GM12891 (cell line): ENCODE data around the gene CENPS.
"Not testable (repeated sequence)": the region's sequence is repeated elsewhere in the genome, so short reads cannot be mapped to it uniquely, and the experiment has no call there.

Source experiments
- DNase-seq: peaks from one replicate; pipeline ENCODE4 v3.0.0; 2011; ENCODE audit warnings: low spot score; ENCODE audit not compliant: insufficient read length
- FAIRE-seq: peaks from 2 replicates; lab custom pipeline; 2011; peaks lifted over from hg19 to GRCh38; lab: Jason Lieb, UNC
- PAX5 ChIP-seq: IDR thresholded peaks from 2 replicates; pipeline ENCODE4 v1.6.1; 2011; ENCODE audit warnings: low read length, moderate library complexity, mild to moderate bottlenecking; ENCODE audit not compliant: insufficient read depth, severe bottlenecking
- POLR2A ChIP-seq: IDR thresholded peaks from 2 replicates; pipeline ENCODE4 v1.6.1; 2011; ENCODE audit warnings: low read depth, low read length, control low read depth
- POLR2AphosphoS5 ChIP-seq: IDR thresholded peaks from 2 replicates; pipeline ENCODE4 v1.6.1; 2011; ENCODE audit warnings: low read depth, low read length, control low read depth
- POU2F2 ChIP-seq: IDR thresholded peaks from 2 replicates; pipeline ENCODE4 v1.6.1; 2011; ENCODE audit warnings: low read depth, mild to moderate bottlenecking, control low read depth, low read length, moderate library complexity
- SPI1 ChIP-seq: IDR thresholded peaks from 2 replicates; pipeline ENCODE4 v1.6.1; 2011; ENCODE audit warnings: low read depth, low read length, control low read depth
- TAF1 ChIP-seq: IDR thresholded peaks from 2 replicates; pipeline ENCODE4 v1.6.1; 2011; ENCODE audit warnings: low read depth, low read length, control low read depth

CENPS gene

DNA sequence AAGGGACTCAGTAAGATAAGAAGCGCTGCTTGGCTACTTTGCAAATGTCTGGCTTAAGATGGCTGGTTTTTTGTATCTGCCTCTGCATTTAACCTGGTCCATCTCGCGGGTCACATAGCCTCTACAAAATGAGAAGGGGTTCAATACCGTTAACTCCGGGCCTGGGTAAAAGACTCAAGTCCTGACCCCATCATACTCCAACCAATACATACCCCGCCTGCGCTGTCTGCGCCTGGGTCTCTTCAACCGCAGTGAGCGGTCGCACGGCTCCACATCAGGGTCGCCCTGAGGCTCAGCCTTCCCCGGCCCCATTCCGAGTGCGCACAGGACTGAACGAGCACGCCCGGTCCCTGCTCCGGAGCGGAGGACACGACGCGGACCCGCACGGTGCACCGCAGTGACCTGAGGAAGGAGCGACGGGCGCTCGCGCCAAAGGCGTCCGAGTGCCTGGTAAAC, 31.9 kb upstream of the CENPS start:
- no peak; the same call in 1 of the 2 replicates for TF ChIP-seq POLR2A
- DNase-seq: no peak
- no peak for FAIRE-seq

DNA sequence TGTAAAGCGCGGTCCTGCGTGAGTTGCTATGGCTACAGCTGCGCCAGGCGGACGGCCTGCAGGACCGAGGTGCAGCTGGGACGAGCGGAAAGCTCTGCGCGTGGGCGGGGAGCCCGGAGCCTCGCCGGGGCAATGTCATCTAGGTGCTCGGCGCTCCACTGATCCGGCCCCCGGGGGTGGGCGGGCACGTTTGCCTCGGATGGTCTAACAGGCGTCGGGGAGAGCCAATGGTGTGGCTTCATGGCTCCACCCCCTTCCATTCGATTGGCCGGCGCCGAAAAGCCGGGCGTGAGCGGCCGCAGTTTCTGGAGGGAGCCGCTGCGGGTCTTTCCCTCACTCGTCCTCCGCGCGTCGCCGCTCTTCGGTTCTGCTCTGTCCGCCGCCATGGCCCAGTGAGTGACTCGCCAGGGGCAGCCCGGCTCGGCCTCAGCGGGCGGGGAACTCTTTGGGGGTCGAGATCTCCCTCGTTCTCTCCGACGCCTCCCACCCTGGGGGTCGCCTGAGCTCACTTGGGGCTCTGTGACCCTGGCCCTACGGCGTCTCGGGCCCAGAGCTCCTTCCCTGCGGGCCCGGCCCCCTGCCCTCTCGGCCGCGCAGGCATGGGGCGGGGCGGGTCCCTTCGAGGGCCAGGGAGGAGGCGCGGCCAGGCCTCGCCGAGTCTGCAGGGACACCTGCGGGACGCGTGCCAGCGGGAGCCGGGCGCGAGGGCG, 31.3 kb upstream of the CENPS start, which contains the start of gene PGD:
Gene PGD (plus strand): TSS at position 331 of the 710 bp plus-strand sequence. CDS start 54 bp downstream, at position 385.
- DNase-seq (peak; percentile 99), FAIRE-seq (peak; percentile 95)
- peak; percentile 50 for TF ChIP-seq POU2F2
- no peak for TF ChIP-seq PAX5
- TF ChIP-seq POLR2AphosphoS5: peak; percentile 76
- no peak for TF ChIP-seq SPI1
- TF ChIP-seq POLR2A: peak; percentile 65
- TF ChIP-seq TAF1: peak; percentile 83; the same call in 1 of the 2 replicates

DNA sequence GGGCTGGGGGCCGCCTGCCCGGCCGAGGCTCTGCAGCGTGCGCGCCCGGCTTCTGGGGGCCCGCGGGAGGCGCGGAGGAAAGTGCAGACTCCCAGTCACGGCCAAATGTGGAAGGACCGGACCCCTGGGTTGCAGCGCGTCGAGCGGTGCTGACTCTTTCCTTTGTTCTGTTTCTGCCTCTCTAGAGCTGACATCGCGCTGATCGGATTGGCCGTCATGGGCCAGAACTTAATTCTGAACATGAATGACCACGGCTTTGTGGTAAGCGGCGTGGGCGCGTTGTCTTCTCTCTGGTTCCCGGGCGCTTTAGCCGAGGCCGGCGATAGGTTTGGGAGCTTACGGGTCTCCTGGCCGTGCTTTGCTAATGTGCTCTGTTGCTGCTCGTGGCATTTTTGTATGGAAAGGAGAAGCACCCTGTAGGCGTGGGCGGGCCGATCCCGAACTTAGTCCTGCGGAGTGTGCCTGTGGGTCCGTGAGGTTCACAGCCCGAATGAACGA, 30.7 kb upstream of the CENPS start:
- peak; percentile 26 for FAIRE-seq
- DNase-seq: no peak
- TF ChIP-seq POLR2AphosphoS5 (no peak), TAF1 (no peak), POLR2A (no peak), SPI1 (no peak), POU2F2 (no peak), PAX5 (no peak)

DNA sequence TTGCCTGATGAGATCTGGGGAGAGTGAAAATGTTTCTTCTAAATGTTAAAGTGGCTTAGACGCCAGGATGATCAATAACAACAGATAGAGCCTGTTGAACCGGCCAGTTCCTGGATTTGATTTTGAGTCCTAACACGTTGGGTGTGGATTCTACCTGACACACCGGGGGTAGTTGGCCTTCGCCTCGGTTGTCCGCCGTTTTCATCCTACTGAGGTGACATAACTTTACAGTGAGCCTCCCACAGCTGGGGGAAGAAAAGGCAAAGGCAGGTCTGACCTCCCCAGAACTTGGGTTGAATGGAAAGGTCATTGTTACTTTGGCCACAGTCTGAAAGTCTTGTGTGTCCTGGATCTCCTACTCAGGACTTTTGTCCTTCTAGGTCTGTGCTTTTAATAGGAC, 30.2 kb upstream of the CENPS start:
- no peak for TF ChIP-seq POLR2AphosphoS5
- TF ChIP-seq POLR2A: no peak
- no peak for TF ChIP-seq POU2F2
- no peak for TF ChIP-seq SPI1
- no peak for TF ChIP-seq TAF1
- TF ChIP-seq PAX5: no peak
- DNase-seq (no peak), FAIRE-seq (peak; percentile 23)

DNA sequence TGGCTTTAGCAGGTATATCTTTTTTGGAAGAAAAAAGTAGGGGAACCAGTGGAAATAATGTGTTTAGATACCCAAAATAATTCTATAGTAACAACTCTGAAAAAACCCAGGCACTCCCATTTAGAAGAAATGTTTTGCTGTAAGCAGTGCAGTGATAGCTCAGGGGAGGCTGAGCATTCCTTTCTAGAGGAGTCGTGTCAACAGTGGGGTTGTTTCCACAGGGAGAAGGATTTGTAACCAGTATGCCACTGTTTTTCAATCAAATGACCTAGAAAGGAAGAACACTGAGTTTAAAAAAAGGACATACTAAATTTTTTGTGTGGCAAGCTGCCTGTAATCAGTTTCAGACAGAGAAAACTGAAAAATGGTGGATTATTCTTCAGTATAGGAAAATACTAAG, 29.0 kb upstream of the CENPS start:
- no peak for DNase-seq
- no peak for FAIRE-seq
- TF ChIP-seq PAX5 (no peak), POLR2A (no peak), POU2F2 (no peak), SPI1 (no peak), TAF1 (no peak), POLR2AphosphoS5 (no peak)

DNA sequence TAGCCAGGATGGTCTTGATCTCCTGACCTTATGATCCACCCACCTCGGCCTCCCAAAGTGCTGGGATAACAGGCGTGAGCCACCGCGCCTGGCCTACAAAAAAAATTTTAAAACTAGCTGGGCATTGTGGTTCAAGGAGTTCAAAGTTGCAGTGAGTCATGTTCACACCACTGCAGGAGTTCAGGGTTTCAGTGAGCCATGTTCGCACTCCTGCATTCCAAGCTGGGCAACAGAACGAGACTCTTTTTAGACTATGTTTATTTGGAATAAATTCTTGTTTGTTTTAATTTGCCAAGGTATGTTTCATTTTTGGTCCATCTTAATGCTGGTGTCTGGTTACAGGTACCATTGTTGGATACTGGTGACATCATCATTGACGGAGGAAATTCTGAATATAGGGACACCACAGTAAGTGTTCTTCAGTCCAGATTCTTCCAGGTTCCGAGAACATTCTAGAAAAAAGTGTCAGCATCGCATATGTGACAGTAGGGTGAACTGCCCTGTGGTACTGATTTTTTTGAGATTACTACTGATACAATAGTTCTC, 27.4 kb upstream of the CENPS start:
- FAIRE-seq: no peak
- DNase-seq: no peak
- TF ChIP-seq TAF1: no peak
- no peak for TF ChIP-seq SPI1
- TF ChIP-seq POLR2A: no peak
- TF ChIP-seq POU2F2: no peak
- TF ChIP-seq POLR2AphosphoS5: no peak
- no peak for TF ChIP-seq PAX5

DNA sequence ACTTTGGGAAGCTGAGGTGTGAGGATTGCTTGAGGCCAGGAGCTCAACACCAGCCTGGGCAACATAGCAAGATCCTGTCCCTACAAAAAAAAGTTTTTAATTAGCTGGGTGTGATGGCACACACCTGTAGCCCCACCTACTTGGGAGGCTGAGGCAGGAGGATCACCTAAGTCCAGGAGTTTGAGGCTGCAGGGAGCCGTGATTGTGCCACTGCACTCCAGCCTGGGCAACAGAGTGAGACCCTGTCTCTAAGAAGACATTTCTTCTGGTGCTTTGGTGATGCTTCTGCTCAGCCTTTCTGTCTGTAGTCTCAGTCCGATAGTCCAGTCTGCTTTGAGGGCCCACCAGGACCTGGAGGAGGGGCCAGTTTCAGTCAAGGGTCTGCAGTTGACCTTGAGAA, 23.0 kb upstream of the CENPS start:
- DNase-seq (no peak), FAIRE-seq (no peak)
- no peak for TF ChIP-seq POLR2A
- no peak for TF ChIP-seq POU2F2
- no peak for TF ChIP-seq PAX5
- TF ChIP-seq POLR2AphosphoS5: no peak
- no peak for TF ChIP-seq TAF1
- no peak for TF ChIP-seq SPI1

DNA sequence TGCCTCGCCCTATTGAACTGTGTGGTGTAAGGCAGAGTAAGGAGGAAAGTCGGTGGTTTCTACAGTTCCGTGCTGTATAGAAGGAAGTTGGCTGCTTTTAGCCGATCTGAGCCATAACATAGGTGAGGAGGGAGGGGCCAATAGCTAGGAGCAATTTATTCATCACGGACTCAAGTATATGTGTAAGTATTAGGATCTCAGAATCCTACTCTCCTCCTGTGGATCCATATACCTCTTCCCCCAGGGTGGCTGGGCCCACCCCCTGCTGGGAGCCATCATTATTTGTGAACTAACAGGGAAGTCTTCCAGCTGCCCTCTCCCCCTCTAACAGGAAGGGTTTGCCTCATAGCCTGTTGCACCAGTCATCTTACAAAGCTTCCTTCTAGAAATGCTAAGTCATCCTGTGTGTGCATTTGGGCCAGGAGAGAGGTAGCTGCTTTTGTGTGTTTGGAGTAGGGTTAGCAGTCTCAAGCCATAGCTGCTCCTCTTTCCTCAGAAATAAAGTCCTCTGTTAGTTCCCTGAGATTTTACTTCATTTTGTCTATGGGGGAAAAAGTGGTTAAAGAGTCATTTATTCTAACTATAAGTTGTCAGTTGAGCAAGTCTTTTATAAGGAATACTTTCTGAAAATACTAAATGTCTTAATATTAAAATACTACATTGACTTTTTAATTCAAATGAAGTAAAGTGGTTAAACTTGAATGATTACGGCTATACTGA, 14.9 kb upstream of the CENPS start:
- FAIRE-seq: no peak
- TF ChIP-seq PAX5 (no peak), POU2F2 (no peak), TAF1 (no peak), SPI1 (no peak), POLR2AphosphoS5 (no peak), POLR2A (no peak)
- DNase-seq: no peak

DNA sequence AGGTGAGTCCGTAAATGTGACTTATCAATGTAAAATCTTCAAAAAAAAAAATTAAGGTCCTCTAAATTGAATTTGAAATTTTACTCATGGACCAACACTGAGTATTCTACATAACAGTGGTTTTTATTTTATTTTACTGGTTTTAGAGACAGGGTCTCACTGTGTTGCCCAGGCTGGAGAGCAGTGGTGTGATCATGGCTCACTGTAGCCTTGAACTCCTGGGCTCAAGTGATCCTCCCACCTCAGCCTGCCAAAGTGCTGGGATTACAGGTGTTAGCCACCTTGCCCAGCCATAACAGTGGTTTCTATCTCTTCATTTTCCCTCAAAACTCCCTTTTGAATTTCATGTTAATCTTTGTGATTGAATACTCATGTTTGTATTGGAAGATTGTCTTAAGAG, 14.3 kb upstream of the CENPS start:
- DNase-seq, FAIRE-seq: not testable (repeated sequence)

DNA sequence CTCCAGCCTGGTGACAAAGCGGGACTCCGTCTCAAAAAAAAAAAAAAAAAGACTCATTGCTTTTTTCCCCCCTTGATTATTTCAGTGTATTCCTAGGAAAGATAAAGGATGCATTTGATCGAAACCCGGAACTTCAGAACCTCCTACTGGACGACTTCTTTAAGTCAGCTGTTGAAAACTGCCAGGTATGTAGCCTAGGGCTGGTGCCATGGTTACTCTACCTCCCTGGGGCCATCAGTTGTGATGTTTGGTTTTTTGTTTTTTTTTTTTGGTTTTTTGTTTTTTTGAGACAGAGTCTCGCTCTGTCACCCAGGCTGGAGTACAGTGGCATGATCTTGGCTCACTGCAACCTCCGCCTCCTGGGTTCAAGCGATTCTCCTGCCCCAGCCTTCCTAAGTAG, 11.5 kb upstream of the CENPS start:
- not testable (repeated sequence) for FAIRE-seq, DNase-seq
